ENCODE data around the gene PLXDC2. TPM values are rescaled to one million over a fixed set of nuclear protein-coding genes. Genes with fewer than 3 reads are reported as not detected.

PLXDC2 gene
- polyA plus RNA-seq, 1 donor from 2014 or later, result 0.18 TPM

GRCh38 chr10:20215547-20216152 is 399.4 kb downstream of the PLXDC2 start:
- Mint-ChIP-seq H3K27ac (no peak overlapping the region), H3K36me3 (no peaks in the 10 kb centered on the region), H3K4me1 (no peaks in the 10 kb centered on the region), H3K9me3 (peaks cover 0 to 7% (median 3%) of the 10 kb centered on the region in 3 donors), H3K4me3 (no peak overlapping the region), H3K27me3 (no peaks in the 10 kb centered on the region)

GRCh38 chr10:20221356-20221755 is 405.1 kb downstream of the PLXDC2 start:
- Mint-ChIP-seq H3K36me3 (peaks cover 2% of the 10 kb centered on the region), H3K27me3 (no peaks in the 10 kb centered on the region), H3K4me3 (no peak overlapping the region), H3K4me1 (no peaks in the 10 kb centered on the region), H3K9me3 (peaks cover 0 to 3% (median 2%) of the 10 kb centered on the region in 3 donors), H3K27ac (no peak overlapping the region)

GRCh38 chr10:20228729-20229128 is 412.5 kb downstream of the PLXDC2 start:
- Mint-ChIP-seq H3K9me3 (peaks cover 5 to 7% (median 7%) of the 10 kb centered on the region in 3 donors), H3K27me3 (no peaks in the 10 kb centered on the region), H3K36me3 (no peaks in the 10 kb centered on the region), H3K27ac (no peak overlapping the region), H3K4me3 (no peak overlapping the region), H3K4me1 (no peaks in the 10 kb centered on the region)

GRCh38 chr10:20232079-20232705 is 416.0 kb downstream of the PLXDC2 start:
- H3K27ac Mint-ChIP-seq, result no peak overlapping the region
- H3K9me3 Mint-ChIP-seq, result peaks cover 2 to 9% (median 7%) of the 10 kb centered on the region in 3 donors
- H3K36me3 Mint-ChIP-seq, result no peaks in the 10 kb centered on the region
- H3K27me3 Mint-ChIP-seq, result no peaks in the 10 kb centered on the region
- no peak overlapping the region for H3K4me3 Mint-ChIP-seq
- no peaks in the 10 kb centered on the region for H3K4me1 Mint-ChIP-seq

- H3K4me1 Mint-ChIP-seq, result no peaks in the 10 kb centered on the region
- H3K27ac Mint-ChIP-seq, result no peak overlapping the region
- peaks cover under 1 to 3% (median 2%) of the 10 kb centered on the region in 3 donors for H3K9me3 Mint-ChIP-seq
- H3K36me3 Mint-ChIP-seq, result no peaks in the 10 kb centered on the region
- no peaks in the 10 kb centered on the region for H3K27me3 Mint-ChIP-seq
- H3K4me3 Mint-ChIP-seq, result no peak overlapping the region
These were observed 417.2 kb downstream of the PLXDC2 start for GRCh38 chr10:20233423-20233822.

- Mint-ChIP-seq H3K4me3 (no peak overlapping the region), H3K9me3 (peaks cover 2 to 3% (median 2%) of the 10 kb centered on the region in 3 donors), H3K27me3 (no peaks in the 10 kb centered on the region), H3K4me1 (no peaks in the 10 kb centered on the region), H3K36me3 (no peaks in the 10 kb centered on the region), H3K27ac (no peak overlapping the region)
These were observed 418.3 kb downstream of the PLXDC2 start for GRCh38 chr10:20234579-20234978.

- no peak overlapping the region for H3K4me3 Mint-ChIP-seq
- H3K27ac Mint-ChIP-seq, result no peak overlapping the region
- peaks cover 2 to 3% (median 3%) of the 10 kb centered on the region in 3 donors for H3K9me3 Mint-ChIP-seq
- H3K4me1 Mint-ChIP-seq, result no peaks in the 10 kb centered on the region
- no peaks in the 10 kb centered on the region for H3K36me3 Mint-ChIP-seq
- H3K27me3 Mint-ChIP-seq, result no peaks in the 10 kb centered on the region
These were observed 420.9 kb downstream of the PLXDC2 start for GRCh38 chr10:20237091-20237570.

- Mint-ChIP-seq H3K4me1 (no peaks in the 10 kb centered on the region), H3K4me3 (no peak overlapping the region)
These were observed 421.4 kb downstream of the PLXDC2 start for GRCh38 chr10:20237586-20237985.

GRCh38 chr10:20240643-20241042 is 424.4 kb downstream of the PLXDC2 start:
- Mint-ChIP-seq H3K4me3 (no peak overlapping the region), H3K27me3 (no peaks in the 10 kb centered on the region), H3K9me3 (peaks cover 1 to 9% (median 2%) of the 10 kb centered on the region in 3 donors), H3K36me3 (no peaks in the 10 kb centered on the region), H3K4me1 (no peaks in the 10 kb centered on the region), H3K27ac (no peak overlapping the region)

More at GRCh38 chr10:20237586-20237985, 421.4 kb downstream of the PLXDC2 start:
- Mint-ChIP-seq H3K36me3 (no peaks in the 10 kb centered on the region), H3K27ac (no peak overlapping the region), H3K27me3 (no peaks in the 10 kb centered on the region), H3K9me3 (peaks cover 1 to 6% (median 2%) of the 10 kb centered on the region in 3 donors)

GRCh38 chr10:20247454-20247853 is 431.2 kb downstream of the PLXDC2 start:
- Mint-ChIP-seq H3K27me3 (no peaks in the 10 kb centered on the region), H3K4me3 (no peak overlapping the region), H3K9me3 (peaks cover 0 to 13% (median 0%) of the 10 kb centered on the region in 3 donors), H3K36me3 (no peaks in the 10 kb centered on the region), H3K4me1 (no peaks in the 10 kb centered on the region), H3K27ac (no peak overlapping the region)

- Mint-ChIP-seq H3K27ac (no peak overlapping the region), H3K9me3 (peaks cover 0 to 13% (median 0%) of the 10 kb centered on the region in 3 donors), H3K27me3 (no peaks in the 10 kb centered on the region), H3K4me3 (no peak overlapping the region), H3K36me3 (no peaks in the 10 kb centered on the region), H3K4me1 (no peaks in the 10 kb centered on the region)
These were observed 431.9 kb downstream of the PLXDC2 start for GRCh38 chr10:20247891-20248708.

- H3K4me3 Mint-ChIP-seq, result no peak overlapping the region
- H3K27me3 Mint-ChIP-seq, result no peaks in the 10 kb centered on the region
- no peaks in the 10 kb centered on the region for H3K4me1 Mint-ChIP-seq
- no peak overlapping the region for H3K27ac Mint-ChIP-seq
- H3K36me3 Mint-ChIP-seq, result no peaks in the 10 kb centered on the region
- peaks cover 0 to 3% (median 2%) of the 10 kb centered on the region in 3 donors for H3K9me3 Mint-ChIP-seq
These were observed 437.8 kb downstream of the PLXDC2 start for GRCh38 chr10:20254078-20254477.

GRCh38 chr10:20254497-20254896 is 438.3 kb downstream of the PLXDC2 start:
- Mint-ChIP-seq H3K4me3 (no peak overlapping the region), H3K27ac (no peak overlapping the region), H3K4me1 (no peaks in the 10 kb centered on the region), H3K36me3 (no peaks in the 10 kb centered on the region), H3K27me3 (no peaks in the 10 kb centered on the region), H3K9me3 (peaks cover 0 to 3% (median 2%) of the 10 kb centered on the region in 3 donors)

- Mint-ChIP-seq H3K27me3 (no peaks in the 10 kb centered on the region), H3K36me3 (no peaks in the 10 kb centered on the region), H3K4me1 (no peaks in the 10 kb centered on the region), H3K4me3 (no peak overlapping the region), H3K27ac (no peak overlapping the region), H3K9me3 (peaks cover 0 to 4% (median 3%) of the 10 kb centered on the region in 3 donors)
These were observed 440.7 kb downstream of the PLXDC2 start for GRCh38 chr10:20256969-20257368.

GRCh38 chr10:20257422-20257821 is 441.2 kb downstream of the PLXDC2 start:
- Mint-ChIP-seq H3K36me3 (no peaks in the 10 kb centered on the region), H3K27me3 (no peaks in the 10 kb centered on the region), H3K27ac (no peak overlapping the region), H3K4me3 (no peak overlapping the region), H3K9me3 (peaks cover 0 to 4% (median 3%) of the 10 kb centered on the region in 3 donors), H3K4me1 (no peaks in the 10 kb centered on the region)

Data from IgD-negative memory B cell (primary cell).